Parathyroid adenoma (tissue), 2 donors: Measurements from ENCODE around the gene NDUFA8.

ENCODE experiments used
- H2AFZ ChIP-seq: fragments of 300-600 bp; sonication (generic); one replicate; pipeline ENCODE4 v1.7.0; 2017; ENCODE audit warnings: antibody characterized with exemption, mild to moderate bottlenecking
- H3K27ac ChIP-seq: fragments of 300-600 bp; sonication (generic); one replicate; pipeline ENCODE4 v1.7.0; 2017
- H3K27me3 ChIP-seq: fragments of 300-600 bp; sonication (generic); one replicate; pipeline ENCODE4 v1.7.0; 2017; ENCODE audit warnings: low read length; ENCODE audit not compliant: control insufficient read depth, insufficient read depth
- H3K36me3 ChIP-seq: fragments of 300-600 bp; sonication (generic); one replicate; pipeline ENCODE4 v1.7.0; 2017; ENCODE audit warnings: low read length; ENCODE audit not compliant: control insufficient read depth, insufficient read depth
- H3K4me1 ChIP-seq: fragments of 300-600 bp; sonication (generic); one replicate; pipeline ENCODE4 v1.7.0; 2017; ENCODE audit warnings: control low read depth
- H3K4me2 ChIP-seq: fragments of 300-600 bp; sonication (generic); one replicate; pipeline ENCODE4 v1.7.0; 2017; ENCODE audit warnings: low read length
- H3K4me3 ChIP-seq: fragments of 300-600 bp; sonication (generic); one replicate; pipeline ENCODE4 v1.7.0; 2017; ENCODE audit warnings: low read depth, low read length
- H3K79me2 ChIP-seq: fragments of 300-600 bp; sonication (generic); one replicate; pipeline ENCODE4 v1.7.0; 2017; ENCODE audit warnings: control low read depth
- H3K9ac ChIP-seq: fragments of 300-600 bp; sonication (generic); one replicate; pipeline ENCODE4 v1.7.0; 2017; ENCODE audit warnings: mild to moderate bottlenecking
- H3K9me3 ChIP-seq: fragments of 300-600 bp; sonication (generic); one replicate; pipeline ENCODE4 v1.7.0; 2017; ENCODE audit warnings: low read length; ENCODE audit not compliant: control insufficient read depth
- CTCF ChIP-seq: fragments of 300-600 bp; sonication (generic); IDR thresholded peaks from one replicate; pipeline ENCODE4 v1.7.0; 2017; ENCODE audit warnings: antibody characterized with exemption, mild to moderate bottlenecking
- donor health status: primary hyperparathyroidism.

The NDUFA8 gene

DNA sequence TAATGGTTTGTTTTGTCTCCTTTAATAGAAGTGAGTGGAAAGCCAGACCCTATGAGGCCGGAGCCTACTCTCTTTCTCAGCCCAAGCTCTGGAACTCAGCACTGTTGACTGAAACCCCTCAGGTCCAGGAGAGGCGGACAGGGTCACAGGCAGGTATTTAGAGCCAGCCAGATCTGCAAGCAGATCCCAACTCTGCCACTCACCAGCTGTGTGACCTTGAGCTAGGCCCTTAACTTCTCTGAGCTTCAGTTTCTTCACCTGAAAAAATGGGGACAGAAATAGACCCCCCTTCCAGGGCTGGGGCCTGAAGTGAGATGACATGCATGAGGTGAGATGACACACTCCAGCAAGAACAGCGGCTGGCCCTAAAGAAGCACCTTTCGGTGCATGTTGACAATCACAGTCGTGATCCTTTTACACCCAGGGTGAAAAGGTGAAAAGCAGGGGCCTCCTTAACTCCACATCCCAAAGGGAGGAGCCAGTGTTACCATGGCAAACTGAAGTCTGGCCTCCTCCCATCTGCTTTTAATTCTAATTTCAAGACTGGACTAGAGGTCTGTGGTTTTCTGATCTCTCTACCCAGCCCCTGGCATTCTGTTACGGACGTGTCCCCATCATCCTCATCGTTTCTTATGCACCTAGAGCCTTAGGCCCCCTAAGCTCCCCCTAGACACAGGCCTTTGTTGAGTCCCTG is 27.3 kb upstream of the NDUFA8 start:
- Histone ChIP-seq H3K4me2 (no peak overlapping the region), H2AFZ (no peak overlapping the region), H3K9me3 (no peaks in the 10 kb centered on the region), H3K79me2 (no peaks in the 10 kb centered on the region), H3K36me3 (no peaks in the 10 kb centered on the region), H3K4me1 (no peaks in the 10 kb centered on the region), H3K9ac (no peak overlapping the region), H3K27ac (no peak overlapping the region), H3K4me3 (no peak overlapping the region), H3K27me3 (no peaks in the 10 kb centered on the region)
- no peak for TF ChIP-seq CTCF

- Histone ChIP-seq H3K36me3 (no peaks in the 10 kb centered on the region), H3K4me1 (no peaks in the 10 kb centered on the region), H3K79me2 (no peaks in the 10 kb centered on the region), H3K9me3 (no peaks in the 10 kb centered on the region), H2AFZ (no peak overlapping the region), H3K27me3 (no peaks in the 10 kb centered on the region), H3K4me2 (no peak overlapping the region), H3K4me3 (no peak overlapping the region), H3K27ac (no peak overlapping the region), H3K9ac (no peak overlapping the region)
- TF ChIP-seq CTCF, result no peak
Observed at GRCh38 chr9:122186301-122186700, 26.7 kb upstream of the NDUFA8 start.

- H3K79me2 ChIP-seq, result no peaks in the 10 kb centered on the region
- no peaks in the 10 kb centered on the region for H3K4me1 ChIP-seq
- H3K27me3 ChIP-seq, result no peaks in the 10 kb centered on the region
- no peak overlapping the region for H3K27ac ChIP-seq
- H3K4me3 ChIP-seq, result no peak overlapping the region
- no peaks in the 10 kb centered on the region for H3K36me3 ChIP-seq
- H2AFZ ChIP-seq, result no peak overlapping the region
- H3K4me2 ChIP-seq, result no peak overlapping the region
- no peak for TF ChIP-seq CTCF
- H3K9me3 ChIP-seq, result no peaks in the 10 kb centered on the region
- H3K9ac ChIP-seq, result no peak overlapping the region
Observed at GRCh38 chr9:122184551-122184950, 25.0 kb upstream of the NDUFA8 start.

DNA sequence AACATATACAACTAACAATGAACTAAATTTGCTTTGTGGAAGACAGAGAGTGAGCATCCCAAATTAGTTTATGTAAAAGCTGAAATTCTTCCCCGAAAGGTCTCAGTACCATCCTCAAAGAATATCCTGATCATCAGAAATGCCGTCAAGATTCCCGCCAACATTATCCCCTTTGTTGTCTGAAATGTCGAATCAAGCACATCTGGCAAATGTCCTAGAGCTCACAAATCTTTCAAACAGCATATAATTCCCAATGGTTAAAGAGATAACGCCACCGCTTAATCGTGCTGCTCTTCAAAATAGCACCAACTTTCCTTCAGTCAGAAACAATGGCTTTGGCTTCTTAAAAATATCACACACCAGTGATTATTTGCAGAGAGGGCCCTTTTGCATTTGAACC is 23.9 kb upstream of the NDUFA8 start:
- H3K27ac ChIP-seq, result no peak overlapping the region

More for the DNA sequence above, 23.9 kb upstream of the NDUFA8 start:
- Histone ChIP-seq H3K27me3 (no peaks in the 10 kb centered on the region), H3K4me2 (no peak overlapping the region), H3K4me1 (no peaks in the 10 kb centered on the region), H3K79me2 (no peaks in the 10 kb centered on the region), H3K9ac (no peak overlapping the region), H2AFZ (no peak overlapping the region), H3K9me3 (no peaks in the 10 kb centered on the region), H3K36me3 (no peaks in the 10 kb centered on the region), H3K4me3 (no peak overlapping the region)
- no peak for TF ChIP-seq CTCF
